ENCODE measurements around the gene CDH1.

The CDH1 gene

DNA sequence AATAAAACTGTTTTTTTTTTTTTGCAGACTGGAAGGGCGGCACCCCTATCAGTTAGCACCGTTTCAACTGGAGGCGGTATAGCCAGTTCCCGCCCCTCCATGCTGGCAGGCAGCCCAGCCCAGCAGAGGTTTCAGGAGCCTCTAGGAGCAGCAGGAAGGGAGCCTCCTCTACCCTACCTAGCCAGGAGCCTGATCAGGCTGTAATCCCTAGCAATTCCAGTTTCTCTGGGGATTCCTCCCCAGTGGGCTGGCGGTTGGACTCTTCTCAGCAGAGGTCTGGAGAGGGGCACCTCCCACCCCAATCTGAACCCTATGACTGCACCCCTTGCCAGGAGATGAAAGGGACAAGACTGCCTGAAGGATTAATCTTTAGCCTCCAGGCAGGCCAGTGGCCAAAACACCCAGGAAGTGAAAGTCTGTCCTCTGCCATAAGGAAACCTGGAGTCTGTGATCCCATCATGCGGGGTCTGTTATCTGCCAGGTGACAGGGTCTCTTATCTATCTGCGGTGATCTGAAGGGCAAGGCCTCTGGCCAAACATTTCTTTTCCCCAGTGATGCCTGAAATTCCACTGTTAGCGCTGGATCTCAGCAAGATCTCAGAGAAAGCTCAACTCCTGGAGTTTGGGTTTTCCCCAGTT is 4.9 kb upstream of the CDH1 start:
- DNase-seq (ENCODE audit: low read depth in 3 of 3), result no peak

DNA sequence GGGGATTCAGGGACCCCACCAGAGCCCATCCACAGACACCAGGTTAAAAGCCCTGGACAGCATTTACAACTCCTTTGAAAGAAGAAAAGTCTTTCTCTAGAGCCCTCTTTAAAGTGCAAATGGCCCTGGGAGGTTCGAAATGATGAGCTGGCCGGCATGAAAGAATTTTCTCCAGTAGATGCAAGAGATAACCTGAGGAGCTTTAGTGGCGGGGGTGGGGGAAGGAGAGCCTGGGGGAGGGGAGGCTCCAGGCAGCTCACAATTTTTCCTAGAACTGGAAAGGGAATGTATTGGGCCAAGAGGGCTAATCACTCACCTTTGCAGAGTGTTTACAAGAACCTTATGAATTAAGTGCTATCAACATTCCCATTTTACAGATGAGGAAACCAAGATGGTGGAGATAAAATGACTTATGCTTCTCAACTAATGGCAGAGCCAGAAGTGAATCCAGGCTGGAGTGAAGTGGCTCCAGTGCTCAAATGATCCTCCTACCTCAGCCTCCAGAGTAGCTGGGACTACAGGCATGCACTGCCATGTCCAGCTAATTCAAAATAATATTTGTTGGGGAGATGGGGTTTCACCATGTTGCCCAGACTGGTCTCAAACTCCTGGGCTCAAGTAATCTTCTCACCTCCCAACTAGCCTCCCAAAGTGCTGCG is 4.2 kb upstream of the CDH1 start:
- DNase-seq (ENCODE audit: low read depth in 3 of 3), result no peak

DNA sequence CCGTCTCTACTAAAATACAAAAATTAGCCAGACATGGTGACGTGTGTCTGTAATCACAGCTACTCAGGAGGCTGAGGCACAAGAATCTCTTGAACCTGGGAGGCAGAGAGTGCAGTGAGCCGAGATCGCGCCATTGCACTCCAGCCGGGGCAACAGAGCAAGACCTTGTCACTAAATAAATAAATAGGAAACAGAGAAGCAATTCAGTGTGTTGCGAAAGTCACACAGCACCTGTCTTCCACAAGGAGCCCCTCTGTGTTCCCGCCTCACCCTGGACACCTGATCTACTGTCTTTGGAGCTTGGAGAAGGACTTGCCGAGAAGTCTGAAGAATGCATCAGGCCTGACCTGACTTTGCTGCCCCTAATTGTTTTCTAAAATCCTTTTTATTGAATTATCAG is 3.5 kb upstream of the CDH1 start:
- no peak for DNase-seq (ENCODE audit: low read depth in 3 of 3)

DNA sequence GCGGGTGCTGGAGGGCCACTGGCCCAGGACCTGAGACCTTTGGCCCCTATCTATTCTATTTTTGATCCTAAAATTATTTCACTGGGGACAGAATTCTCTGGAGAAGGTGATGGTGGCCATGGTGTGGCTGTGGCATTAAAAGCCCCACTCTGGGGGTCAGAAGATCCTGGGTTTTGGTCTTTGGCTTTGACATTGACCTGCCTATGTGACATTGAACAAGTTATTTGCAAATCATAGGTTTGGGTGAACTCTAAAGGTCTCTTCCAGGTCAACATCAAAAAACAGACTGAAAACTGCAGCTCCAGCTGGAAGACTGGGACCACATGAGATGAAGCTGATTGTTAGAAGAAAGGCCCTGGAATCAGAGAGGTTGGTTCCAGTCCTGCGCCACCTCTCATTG is 2.3 kb upstream of the CDH1 start:
- no peak for DNase-seq (ENCODE audit: low read depth in 3 of 3)

DNA sequence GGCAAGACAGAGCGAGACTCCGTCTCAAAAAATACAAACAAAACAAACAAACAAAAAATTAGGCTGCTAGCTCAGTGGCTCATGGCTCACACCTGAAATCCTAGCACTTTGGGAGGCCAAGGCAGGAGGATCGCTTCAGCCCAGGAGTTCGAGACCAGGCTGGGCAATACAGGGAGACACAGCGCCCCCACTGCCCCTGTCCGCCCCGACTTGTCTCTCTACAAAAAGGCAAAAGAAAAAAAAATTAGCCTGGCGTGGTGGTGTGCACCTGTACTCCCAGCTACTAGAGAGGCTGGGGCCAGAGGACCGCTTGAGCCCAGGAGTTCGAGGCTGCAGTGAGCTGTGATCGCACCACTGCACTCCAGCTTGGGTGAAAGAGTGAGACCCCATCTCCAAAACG is 531 bp upstream of the CDH1 start:
- no peak for DNase-seq (ENCODE audit: low read depth in 3 of 3)

DNA sequence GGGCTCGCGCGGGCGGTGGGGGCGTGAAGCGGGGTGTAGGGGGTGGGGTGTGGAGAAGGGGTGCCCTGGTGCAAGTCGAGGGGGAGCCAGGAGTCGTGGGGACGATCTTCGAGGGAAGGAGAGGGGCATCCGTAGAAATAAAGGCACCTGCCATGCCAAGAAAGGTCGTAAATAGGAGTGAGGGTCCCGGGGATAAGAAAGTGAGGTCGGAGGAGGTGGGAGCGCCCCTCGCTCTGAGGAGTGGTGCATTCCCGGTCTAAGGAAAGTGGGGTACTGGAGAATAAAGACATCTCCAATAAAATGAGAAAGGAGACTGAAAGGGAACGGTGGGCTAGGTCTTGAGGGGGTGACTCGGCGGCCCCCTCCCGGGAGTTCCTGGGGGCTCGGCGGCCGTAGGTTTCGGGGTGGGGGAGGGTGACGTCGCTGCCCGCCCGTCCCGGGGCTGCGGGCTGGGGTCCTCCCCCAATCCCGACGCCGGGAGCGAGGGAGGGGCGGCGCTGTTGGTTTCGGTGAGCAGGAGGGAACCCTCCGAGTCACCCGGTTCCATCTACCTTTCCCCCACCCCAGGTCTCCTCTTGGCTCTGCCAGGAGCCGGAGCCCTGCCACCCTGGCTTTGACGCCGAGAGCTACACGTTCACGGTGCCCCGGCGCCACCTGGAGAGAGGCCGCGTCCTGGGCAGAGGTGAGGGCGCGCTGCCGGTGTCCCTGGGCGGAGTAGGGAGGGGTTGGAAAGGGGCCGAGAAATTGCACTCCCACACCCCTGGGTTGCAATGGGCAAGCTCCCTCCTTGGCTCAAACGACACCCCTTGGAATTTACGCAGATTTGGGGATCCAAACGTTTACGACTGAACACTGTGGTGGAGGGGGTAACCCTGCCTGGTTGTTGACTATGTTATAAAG is 888 bp downstream of the CDH1 start:
- DNase-seq (ENCODE audit: low read depth in 3 of 3), result no peak

DNA sequence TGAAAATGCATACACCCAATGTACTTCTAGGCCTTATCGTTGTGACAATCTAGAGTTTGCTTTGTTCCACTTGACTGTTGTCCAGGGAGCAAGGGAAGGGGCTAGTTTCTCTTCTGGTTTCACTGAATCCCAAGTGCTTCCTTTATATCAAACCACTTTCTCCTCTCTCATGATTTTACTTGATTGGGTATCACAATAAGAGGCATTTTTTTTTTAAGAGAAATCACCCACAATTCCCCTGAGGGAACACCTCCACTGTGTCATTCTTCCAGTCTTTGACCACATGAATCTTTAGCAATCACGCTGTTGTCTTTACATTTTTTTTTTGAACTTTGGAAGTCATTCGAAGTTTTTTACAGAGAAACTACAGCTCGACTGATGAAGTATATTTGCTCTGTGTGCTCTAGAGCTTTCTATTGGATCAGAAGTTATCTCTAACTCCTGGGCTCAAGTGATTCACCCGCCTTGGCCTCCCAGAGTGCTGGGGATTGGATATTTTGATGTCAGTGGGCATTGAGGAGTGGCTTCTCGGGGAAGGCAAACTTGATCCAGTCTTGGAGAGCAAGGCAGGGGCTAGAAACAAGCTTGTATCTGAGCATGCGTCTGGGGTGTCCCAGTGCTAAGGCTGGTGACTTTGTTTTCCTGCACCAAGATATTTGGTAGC is 3.0 kb downstream of the CDH1 start:
- DNase-seq (ENCODE audit: low read depth in 3 of 3), result no peak

DNA sequence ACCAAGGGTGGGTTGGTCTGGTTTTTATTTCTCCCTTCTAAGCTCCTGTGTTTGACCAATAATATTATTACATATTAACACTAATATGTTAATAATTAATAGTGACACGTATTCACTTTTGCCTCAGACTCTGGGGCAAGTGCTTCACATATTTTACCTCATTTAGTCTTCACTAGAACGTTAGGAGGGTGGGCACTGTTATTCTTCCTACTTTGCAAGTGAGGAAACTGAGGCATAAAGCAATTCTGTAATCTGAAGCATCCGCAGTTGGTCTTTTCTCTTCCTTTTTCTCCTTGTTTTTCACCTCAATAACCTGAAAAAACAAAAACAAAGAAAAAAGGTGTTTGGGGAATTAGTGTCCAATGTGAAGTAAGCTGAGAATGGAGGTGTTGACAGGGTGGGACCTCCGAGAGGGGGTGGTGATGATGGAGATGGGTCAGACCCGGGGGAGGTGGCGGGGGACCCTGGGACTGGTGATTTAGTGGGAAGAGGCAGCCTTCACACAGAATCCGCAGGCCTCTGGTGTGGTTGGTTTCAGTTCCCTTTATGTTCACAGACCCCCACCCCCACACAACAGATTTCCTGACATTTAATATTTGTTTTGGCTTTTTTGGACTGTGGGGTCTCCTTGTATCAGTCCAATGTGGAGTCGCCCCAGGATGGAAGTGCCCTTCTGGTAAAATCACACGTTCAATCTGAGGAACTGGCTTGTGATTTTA is 3.7 kb downstream of the CDH1 start:
- DNase-seq (ENCODE audit: low read depth in 3 of 3), result no peak

DNA sequence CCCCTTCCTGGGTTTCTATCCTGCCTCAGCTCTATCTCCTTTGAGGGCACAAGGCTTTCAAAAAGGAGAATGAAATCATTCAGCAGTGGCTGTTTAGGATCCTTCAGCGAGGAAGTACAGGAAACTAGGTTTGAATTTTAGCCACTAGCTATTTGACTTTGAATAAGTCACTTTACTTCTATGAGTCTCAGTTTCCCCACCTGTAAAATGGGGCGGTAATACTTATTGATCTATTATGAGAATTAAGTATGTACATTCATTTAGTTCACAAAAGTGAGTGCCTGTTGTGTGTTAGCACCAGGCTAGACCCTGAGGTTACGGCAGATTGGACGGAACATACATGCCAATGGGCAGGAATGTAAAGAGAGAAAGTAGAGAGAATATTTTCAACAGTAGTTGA is 6.6 kb downstream of the CDH1 start:
- DNase-seq (ENCODE audit: low read depth in 3 of 3), result no peak

DNA sequence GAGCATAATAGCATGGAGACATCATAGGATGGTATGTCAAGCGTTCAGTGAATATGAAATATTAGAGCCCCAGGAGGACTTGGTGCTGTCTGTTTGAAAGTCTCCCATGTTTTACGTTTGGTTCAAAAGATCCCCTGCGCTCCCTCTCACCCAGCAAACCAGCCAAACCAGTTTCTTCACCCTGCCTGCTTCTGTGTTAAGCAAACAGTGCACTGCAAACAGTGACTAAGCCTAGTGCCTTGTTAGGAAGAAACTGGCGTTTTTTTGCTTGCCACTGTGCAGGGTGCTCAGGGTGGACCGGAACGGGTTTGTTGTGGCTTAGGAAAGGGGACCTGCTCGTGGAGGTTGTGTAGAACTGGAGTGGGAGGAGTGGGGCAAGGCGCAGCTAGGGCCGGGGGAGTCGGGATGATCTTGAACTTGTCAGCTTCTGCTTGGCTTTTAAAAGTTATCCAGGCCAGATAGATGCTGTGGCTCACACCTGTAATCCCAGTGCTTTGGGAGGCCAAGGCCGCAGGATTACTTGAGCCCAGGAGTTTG is 7.7 kb downstream of the CDH1 start:
- DNase-seq (ENCODE audit: low read depth in 3 of 3), result no peak

DNA sequence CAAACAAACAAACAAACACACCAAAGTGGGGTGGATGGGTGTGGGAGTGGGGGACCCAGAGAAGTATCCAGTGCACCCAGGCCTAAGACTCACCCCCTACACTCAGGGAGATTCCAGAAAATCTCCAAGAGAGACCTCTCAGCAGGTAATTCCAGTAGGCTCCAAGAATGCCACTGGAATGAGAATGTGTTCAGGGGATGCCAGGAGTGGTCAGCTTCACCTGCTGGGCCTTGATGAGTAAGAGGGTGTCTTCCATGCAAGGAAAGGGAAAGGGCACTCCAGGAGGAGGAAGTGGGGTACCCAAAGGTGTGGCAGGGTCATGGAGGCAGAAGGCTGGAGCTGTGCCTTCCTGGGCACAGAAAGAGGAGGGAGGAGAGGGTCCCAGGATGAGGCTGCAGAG is 9.9 kb downstream of the CDH1 start:
- DNase-seq (ENCODE audit: low read depth in 3 of 3), result no peak

DNA sequence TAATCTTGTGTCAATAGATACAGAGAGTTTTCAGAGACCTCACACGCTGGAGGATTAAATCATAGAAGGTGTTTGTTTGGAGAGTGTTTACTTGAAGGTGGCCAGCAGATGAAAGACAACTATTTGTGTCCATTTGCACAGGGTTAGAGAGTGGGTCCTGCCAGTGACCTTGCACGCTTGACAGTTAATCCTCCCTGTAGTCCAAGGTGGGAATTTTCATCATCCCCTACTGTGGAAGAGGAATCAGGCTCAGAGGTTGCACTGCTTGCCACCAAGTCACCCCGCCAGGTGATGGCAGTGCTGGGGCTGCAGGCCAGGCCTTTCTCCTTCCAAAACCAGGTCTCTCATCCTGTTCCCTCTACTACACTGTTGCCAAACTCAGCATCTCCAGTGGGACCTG is 12.3 kb downstream of the CDH1 start:
- DNase-seq (ENCODE audit: low read depth in 3 of 3), result no peak

DNA sequence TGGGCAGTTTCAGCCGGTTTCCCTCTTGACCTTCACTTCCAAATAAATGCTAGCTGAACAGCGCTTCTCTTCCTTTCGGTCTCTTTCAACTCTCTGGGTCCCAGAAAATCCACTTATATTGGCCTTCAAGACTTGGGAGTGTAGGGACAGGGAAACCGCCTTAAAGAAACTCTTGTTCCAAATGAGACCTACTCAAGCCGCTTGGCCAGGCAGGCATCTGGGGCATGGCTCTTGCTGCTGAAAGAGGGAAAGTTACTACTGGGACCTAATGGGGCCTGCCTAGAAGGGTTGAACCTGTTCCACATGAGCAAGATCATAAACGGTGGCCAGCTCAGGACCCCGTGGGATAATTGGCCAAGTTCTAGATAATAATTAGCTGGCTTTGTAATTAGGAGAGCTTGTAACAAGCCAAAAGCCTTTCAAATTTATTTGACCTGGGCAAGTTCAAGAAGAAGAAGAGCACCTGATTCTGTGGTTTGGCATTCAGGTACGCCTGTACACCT is 13.2 kb downstream of the CDH1 start:
- DNase-seq (ENCODE audit: low read depth in 3 of 3), result no peak

DNA sequence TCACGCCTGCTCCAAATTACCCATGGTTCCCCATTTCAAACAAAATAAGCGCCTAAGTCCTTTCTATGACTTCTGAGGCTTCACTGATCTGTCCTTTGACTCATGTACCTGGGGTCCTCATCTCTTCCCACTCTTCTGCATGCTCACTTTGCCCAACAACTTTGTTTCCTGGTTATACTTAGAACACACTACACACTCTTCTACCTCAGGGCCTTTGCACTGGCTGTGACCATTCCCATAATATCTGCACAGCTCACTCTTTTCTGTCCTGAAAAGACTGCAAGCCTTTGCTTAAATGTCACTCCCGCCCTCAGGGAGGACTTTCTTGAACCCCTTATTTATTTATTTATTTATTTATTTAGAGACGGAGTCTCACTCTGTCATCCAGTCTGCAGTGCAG is 14.1 kb downstream of the CDH1 start:
- DNase-seq (ENCODE audit: low read depth in 3 of 3), result no peak

DNA sequence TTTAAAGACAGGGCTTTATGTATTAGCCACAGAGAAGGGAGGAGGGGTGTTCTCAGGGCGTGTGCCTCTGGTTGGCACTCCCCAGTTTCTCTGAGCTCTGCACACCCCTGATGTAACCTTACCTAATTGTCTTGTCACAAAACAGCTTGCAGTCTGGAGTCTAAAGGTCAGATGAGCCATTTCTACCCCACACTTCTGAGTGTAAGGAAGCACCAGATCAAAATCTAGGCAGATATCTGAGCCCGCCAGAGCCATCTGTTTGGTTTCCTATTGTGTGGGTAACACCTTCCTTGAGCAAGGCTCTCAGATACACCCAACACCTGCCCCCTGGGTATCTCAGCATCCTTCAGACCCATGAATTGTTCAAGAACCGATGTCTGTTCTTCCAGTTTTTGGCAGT is 15.5 kb downstream of the CDH1 start:
- DNase-seq (ENCODE audit: low read depth in 3 of 3), result peak in 1 of 3 donors; percentile 61

DNA sequence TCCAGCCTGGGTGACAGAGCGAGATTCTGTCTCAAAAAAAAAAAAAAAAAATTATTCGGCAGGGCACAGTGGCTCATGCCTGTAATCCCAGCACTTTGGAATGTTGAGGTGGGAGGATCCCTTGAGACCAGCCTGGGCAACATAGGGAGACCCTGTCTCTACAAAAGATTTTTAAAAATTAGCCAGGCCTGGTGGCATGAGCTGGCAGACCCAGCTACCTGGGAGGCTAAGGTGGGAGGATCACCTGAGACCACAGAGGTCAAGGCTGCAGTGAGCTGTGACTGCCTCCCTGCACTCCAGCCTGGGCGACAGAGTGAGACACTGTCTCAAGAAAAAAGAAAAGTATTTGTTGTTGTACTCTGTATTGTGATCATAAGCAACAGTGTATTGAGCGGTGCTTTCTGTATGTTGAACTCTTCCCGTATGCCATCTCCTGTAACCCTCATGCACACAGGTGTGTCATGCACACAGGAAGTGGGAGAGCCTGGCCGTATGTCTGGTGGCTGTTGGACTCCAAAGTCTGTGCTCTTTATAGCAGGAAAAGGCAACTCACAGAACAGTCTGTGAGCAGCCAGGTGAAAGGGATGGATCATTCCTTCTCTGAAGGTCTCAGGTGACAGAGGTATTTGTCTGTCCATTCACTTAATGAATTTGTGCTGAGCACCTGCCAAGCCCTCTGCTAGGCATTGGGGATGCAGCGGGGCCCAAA is 17.1 kb downstream of the CDH1 start:
- no peak for DNase-seq (ENCODE audit: low read depth in 3 of 3)

DNA sequence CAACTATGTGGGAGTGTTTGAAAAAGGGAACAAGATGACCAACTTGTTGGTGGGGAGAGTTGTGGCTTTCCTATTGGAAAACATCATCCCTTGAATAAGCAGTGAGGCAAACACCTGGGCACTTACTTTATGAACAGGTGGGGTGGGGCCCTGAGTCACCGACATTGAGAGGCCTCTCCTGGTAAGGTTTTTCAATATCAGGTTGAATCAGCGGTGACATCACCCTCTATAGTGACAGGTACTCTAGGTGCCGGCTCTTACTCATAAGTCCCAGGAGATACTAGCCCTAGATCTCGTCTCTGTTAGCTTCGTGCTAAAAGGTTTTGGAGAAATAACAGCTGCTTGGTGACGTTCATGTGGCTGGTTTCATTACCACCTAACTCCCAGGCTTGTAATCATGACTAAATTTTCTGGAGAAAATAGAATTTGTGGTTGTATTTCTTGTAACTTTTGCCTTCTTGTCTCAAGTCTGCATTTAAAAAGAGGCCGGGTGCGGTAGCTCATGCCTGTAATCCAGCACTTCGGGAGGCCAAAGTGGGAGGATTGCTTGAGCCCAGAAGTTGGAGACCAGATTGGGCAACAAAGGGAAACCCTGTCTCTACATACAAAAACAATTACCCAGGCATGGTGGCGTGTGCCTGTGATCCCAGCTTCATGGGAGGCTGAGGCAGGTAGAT is 19.3 kb downstream of the CDH1 start:
- DNase-seq (ENCODE audit: low read depth in 3 of 3), result peak; percentile 58 to 82 (median 76)

DNA sequence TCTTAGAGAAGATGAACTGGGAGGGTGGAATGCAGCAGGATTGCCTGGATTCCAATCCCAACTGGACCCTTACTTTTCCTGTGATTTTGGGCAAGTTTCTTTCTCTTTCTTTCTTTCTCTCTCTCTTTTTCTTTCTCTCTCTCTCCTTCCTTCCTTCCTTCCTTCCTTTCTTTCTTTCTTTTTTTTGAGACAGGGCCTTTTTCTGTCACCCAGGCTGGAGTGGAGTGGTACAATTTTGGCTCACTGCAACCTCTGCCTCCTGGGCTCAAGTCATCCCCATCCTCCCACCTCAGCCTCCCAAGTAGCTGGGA is 20.5 kb downstream of the CDH1 start:
- no peak for DNase-seq (ENCODE audit: low read depth in 3 of 3)

DNA sequence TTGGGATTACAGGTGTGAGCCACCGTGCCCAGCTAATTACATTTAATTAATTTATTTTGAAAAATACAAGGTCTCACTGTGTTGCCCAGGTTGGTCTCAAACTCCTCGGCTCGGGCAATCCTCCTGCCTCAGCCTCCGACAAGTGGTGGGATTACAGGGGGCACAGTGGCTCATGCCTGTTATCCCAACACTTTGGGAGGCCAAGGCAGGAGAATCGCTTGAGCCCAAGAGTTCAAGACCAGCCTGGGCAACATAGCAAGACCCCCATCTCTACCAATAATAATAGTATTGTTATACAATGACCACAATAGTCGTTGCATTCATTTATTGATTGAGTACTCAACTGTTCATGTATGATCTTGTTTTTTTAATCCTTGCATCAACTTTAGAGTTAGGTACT is 22.0 kb downstream of the CDH1 start:
- DNase-seq (ENCODE audit: low read depth in 3 of 3), result no peak

DNA sequence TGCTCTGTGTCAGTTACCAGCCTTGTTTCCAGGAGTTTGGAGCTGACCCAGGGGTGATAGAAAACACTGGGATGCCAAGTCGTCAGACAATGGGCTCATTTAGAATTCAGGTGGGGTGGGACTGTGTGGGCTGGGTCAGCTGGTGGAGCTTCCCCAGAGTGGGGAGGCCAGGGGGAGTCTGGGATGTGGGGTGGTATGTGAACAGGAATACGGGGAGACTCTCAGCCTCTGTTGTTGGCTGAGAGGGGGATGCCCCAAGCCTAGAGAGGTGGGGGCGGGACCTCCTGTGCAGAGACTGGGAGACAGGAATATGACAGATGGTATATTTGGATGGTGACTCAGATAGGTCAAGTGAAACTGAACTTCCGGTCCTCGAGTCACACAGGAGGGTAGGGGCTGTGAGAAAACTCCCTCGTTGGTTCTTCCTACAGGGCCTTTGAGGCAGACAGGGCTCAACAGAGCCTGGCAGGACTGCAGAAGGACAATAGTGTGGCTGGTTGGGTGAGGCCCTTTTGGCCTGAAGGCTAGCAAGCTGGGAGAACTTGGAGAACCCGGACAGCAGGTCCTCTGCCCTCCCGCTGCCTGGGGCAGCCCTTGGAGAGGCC is 23.7 kb downstream of the CDH1 start:
- DNase-seq (ENCODE audit: low read depth in 3 of 3), result peak; percentile 35 to 52 (median 47)

Measured in stimulated activated CD4-positive, alpha-beta T cell treated with anti-CD3 and anti-CD28 coated beads, TNF-alpha, amount 100 ng/mL, for 48 hours (primary cell).